DOHH2 (cell line): ENCODE measurements around the gene MTG1.

ENCODE experiments used
- EZH2phosphoT487 ChIP-seq: fragments of 200-600 bp; sonication (generic); IDR thresholded peaks from 2 replicates; pipeline ENCODE4 v1.6.1; 2017; ENCODE audit warnings: borderline replicate concordance, mild to moderate bottlenecking, antibody characterized with exemption, low read length, moderate library complexity, mixed read lengths
- TF ChIP-seq, protein P1 (sequence below): fragments of 200-600 bp; sonication (generic); IDR thresholded peaks from one replicate; pipeline ENCODE4 v1.5.1; 2014; ENCODE audit warnings: antibody characterized with exemption, mild to moderate bottlenecking, low read depth, low read length; ENCODE audit not compliant: poor library complexity, severe bottlenecking

- TF ChIP-seq, protein P1, sequence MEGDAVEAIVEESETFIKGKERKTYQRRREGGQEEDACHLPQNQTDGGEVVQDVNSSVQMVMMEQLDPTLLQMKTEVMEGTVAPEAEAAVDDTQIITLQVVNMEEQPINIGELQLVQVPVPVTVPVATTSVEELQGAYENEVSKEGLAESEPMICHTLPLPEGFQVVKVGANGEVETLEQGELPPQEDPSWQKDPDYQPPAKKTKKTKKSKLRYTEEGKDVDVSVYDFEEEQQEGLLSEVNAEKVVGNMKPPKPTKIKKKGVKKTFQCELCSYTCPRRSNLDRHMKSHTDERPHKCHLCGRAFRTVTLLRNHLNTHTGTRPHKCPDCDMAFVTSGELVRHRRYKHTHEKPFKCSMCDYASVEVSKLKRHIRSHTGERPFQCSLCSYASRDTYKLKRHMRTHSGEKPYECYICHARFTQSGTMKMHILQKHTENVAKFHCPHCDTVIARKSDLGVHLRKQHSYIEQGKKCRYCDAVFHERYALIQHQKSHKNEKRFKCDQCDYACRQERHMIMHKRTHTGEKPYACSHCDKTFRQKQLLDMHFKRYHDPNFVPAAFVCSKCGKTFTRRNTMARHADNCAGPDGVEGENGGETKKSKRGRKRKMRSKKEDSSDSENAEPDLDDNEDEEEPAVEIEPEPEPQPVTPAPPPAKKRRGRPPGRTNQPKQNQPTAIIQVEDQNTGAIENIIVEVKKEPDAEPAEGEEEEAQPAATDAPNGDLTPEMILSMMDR = no peak
- TF ChIP-seq EZH2phosphoT487 = no peak
Measured at GRCh38 chr10:133366751-133367150, 27.2 kb upstream of the MTG1 start.
